Naive B cell (primary cell): ENCODE data around the gene EHBP1L1. TPM values are rescaled to one million over a fixed set of nuclear protein-coding genes. Genes with fewer than 3 reads are reported as not detected.

Source experiments
- ATAC-seq, 2 donors: fragments of 150-1000 bp; cut with Tn5 transposase; 2 replicates each; pipeline ENCODE4 v1.10.0; 2021; ENCODE audit warnings: low read depth in 2 of 2, mild to moderate bottlenecking in 2 of 2, moderate library complexity in 2 of 2
- DNase-seq: peaks from one replicate; pipeline ENCODE4 v3.0.0; 2022
- H3K27ac Mint-ChIP-seq, 6 donors: one replicate each; pipeline ENCODE4 v1.8.0; 2020 to 2022; ENCODE audit warnings: mild to moderate bottlenecking in 6 of 6, mixed read lengths in 6 of 6, moderate library complexity in 5 of 6, inconsistent platforms in 2 of 6
- H3K27me3 Mint-ChIP-seq, 3 donors: one replicate each; pipeline ENCODE4 v1.8.0; 2021 to 2022; ENCODE audit warnings: mixed read lengths in 3 of 3, mild to moderate bottlenecking in 1 of 3
- H3K36me3 Mint-ChIP-seq, 2 donors: one replicate each; pipeline ENCODE4 v1.8.0; 2020 to 2022; ENCODE audit warnings: mixed read lengths in 2 of 2, inconsistent platforms in 1 of 2, mild to moderate bottlenecking in 1 of 2
- H3K4me1 Mint-ChIP-seq, 3 donors: one replicate each; pipeline ENCODE4 v1.8.0; 2020 to 2022; ENCODE audit warnings: mixed read lengths in 3 of 3, inconsistent platforms in 1 of 3, mild to moderate bottlenecking in 1 of 3, moderate library complexity in 1 of 3
- H3K4me3 Mint-ChIP-seq, 8 donors: one replicate each; pipeline ENCODE4 v1.8.0; 2020 to 2022; ENCODE audit warnings: mild to moderate bottlenecking in 8 of 8, mixed read lengths in 8 of 8, moderate library complexity in 8 of 8, inconsistent platforms in 2 of 8
- H3K9me3 Mint-ChIP-seq, 7 donors: one replicate each; pipeline ENCODE4 v1.8.0; 2020 to 2022; ENCODE audit warnings: mixed read lengths in 7 of 7, mild to moderate bottlenecking in 5 of 7, inconsistent platforms in 2 of 7, moderate library complexity in 1 of 7
- polyA plus RNA-seq, 6 donors: library from polyadenylated mRNA; unstranded; fragments of 300-500 nt; fragmentation: Illumina TruSeq; gene quantifications; one replicate each; pipeline ENCODE4 v1.2.3, GENCODE V29; 2021; ENCODE audit warnings: low read depth in 6 of 6

Gene EHBP1L1
- polyA plus RNA-seq, 6 donors from 2014 or later, result 5.5 to 18.3 (median 11.6) TPM

GRCh38 chr11:65617136-65617850 is 41.4 kb downstream of the EHBP1L1 start:
- no peaks in the 10 kb centered on the region for H3K9me3 Mint-ChIP-seq
- H3K27ac Mint-ChIP-seq, result peak overlapping the region in 3 of 6 donors; percentile 78 to 97 (median 91)
- ATAC-seq, result no peak
- H3K27me3 Mint-ChIP-seq, result no peaks in the 10 kb centered on the region
- H3K36me3 Mint-ChIP-seq, result peaks cover 0 to 7% of the 10 kb centered on the region in 2 donors
- H3K4me3 Mint-ChIP-seq, result peak overlapping the region; percentile 90 to 96 (median 94)
- no peak for DNase-seq
- peaks cover 19 to 35% (median 32%) of the 10 kb centered on the region in 3 donors for H3K4me1 Mint-ChIP-seq

DNA sequence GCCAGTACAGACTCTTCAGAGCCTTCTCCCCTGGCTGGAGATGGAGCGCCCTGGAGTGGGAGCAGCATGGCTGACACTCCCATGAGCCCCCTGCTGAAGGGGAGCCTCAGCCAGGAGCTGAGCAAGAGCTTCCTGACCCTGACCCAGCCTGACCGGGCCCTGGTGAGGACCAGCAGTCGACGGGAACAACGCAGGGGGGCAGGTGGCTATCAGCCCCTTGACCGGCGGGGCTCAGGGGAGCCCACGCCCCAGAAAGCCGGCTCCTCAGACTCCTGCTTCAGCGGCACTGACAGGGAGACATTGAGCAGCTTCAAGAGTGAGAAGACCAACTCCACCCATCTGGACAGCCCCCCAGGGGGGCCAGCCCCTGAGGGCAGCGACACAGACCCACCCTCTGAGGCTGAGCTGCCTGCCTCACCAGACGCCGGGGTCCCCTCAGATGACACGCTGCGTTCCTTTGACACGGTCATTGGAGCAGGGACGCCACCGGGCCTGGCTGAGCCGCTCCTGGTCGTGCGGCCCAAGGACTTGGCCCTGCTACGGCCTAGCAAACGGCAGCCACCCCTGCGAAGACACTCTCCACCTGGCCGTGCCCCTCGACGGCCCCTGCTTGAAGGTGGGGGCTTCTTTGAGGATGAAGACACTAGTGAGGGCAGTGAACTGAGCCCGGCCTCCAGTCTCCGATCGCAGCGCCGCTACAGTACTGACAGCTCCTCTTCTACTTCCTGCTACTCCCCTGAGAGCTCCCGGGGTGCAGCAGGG is 42.3 kb downstream of the EHBP1L1 start:
- Mint-ChIP-seq H3K27ac (peak overlapping the region in 1 of 6 donors; percentile 59), H3K4me3 (peak overlapping the region in 3 of 8 donors; percentile 62 to 92 (median 92)), H3K9me3 (no peaks in the 10 kb centered on the region), H3K27me3 (no peaks in the 10 kb centered on the region), H3K36me3 (peaks cover 0 to 7% of the 10 kb centered on the region in 2 donors), H3K4me1 (peaks cover 13 to 30% (median 24%) of the 10 kb centered on the region in 3 donors)
- ATAC-seq, result no peak
- no peak for DNase-seq

- Mint-ChIP-seq H3K4me3 (peak overlapping the region in 2 of 8 donors; percentile 66 to 92), H3K36me3 (peaks cover 0 to 7% of the 10 kb centered on the region in 2 donors), H3K27ac (peak overlapping the region in 1 of 6 donors; percentile 11), H3K4me1 (peaks cover 11 to 30% (median 20%) of the 10 kb centered on the region in 3 donors), H3K27me3 (no peaks in the 10 kb centered on the region), H3K9me3 (no peaks in the 10 kb centered on the region)
- ATAC-seq, result no peak
- no peak for DNase-seq
These were observed 42.9 kb downstream of the EHBP1L1 start for GRCh38 chr11:65618763-65619162.

DNA sequence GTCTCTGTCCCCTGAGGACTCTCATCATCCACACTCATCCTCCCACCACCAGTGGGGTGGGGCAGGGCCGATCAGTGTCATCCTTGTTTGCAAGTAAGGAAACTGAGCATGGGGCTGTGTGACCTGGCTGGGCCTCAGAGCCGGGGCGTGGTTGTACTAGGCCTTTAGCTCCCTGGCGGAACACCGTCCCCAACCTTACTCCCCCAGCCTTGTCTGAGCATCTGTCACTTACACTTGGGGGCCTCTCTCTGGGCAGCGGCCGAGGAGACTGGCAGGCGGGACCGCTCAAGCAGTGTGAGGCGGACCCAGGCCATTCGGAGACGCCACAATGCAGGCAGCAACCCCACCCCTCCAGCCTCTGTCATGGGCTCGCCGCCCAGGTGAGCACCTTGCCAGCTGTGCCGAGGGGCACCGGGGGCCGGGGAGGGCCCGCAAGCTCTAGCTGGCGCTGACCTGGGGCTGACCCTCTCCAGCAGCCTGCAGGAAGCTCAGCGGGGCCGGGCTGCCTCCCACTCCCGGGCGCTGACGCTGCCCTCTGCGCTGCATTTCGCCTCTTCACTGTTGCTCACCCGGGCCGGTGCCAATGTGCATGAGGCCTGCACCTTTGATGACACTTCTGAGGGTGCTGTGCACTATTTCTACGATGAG is 43.6 kb downstream of the EHBP1L1 start:
- Mint-ChIP-seq H3K9me3 (no peaks in the 10 kb centered on the region), H3K4me1 (peaks cover 11 to 26% (median 23%) of the 10 kb centered on the region in 3 donors), H3K4me3 (peak overlapping the region in 2 of 8 donors; percentile 25 to 70), H3K36me3 (peaks cover 0 to 7% of the 10 kb centered on the region in 2 donors), H3K27me3 (no peaks in the 10 kb centered on the region), H3K27ac (peak overlapping the region in 1 of 6 donors; percentile 36)
- DNase-seq (no peak), ATAC-seq (no peak)

DNA sequence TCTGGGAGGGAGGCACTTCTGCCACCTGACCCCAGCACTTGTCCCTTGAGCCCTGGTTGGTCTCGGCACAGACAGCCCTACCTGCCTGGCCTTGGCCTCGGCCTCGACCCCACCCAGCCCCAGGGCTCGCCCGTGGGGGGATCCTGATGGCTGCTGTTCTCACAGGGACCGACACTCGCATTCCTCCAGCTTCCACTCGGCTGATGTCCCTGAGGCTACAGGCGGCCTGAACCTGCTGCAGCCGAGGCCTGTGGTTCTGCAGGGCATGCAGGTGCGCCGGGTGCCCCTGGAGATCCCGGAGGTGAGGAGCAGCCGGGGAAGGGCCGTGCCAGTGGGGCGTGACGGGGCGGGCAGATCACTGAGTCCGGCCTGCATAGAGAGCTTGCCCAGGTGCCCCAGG is 44.8 kb downstream of the EHBP1L1 start:
- H3K36me3 Mint-ChIP-seq, result peaks cover 0 to 7% of the 10 kb centered on the region in 2 donors
- DNase-seq, result no peak
- H3K4me1 Mint-ChIP-seq, result peaks cover 11 to 25% (median 23%) of the 10 kb centered on the region in 3 donors
- no peaks in the 10 kb centered on the region for H3K9me3 Mint-ChIP-seq
- ATAC-seq, result no peak
- no peak overlapping the region for H3K27ac Mint-ChIP-seq
- H3K27me3 Mint-ChIP-seq, result no peaks in the 10 kb centered on the region
- no peak overlapping the region for H3K4me3 Mint-ChIP-seq

GRCh38 chr11:65621460-65621859 is 45.6 kb downstream of the EHBP1L1 start:
- H3K4me3 Mint-ChIP-seq, result no peak overlapping the region
- H3K27ac Mint-ChIP-seq, result peak overlapping the region in 1 of 6 donors; percentile 4
- H3K27me3 Mint-ChIP-seq, result no peaks in the 10 kb centered on the region
- H3K36me3 Mint-ChIP-seq, result peaks cover 0 to 4% of the 10 kb centered on the region in 2 donors
- peaks cover 13 to 28% (median 27%) of the 10 kb centered on the region in 3 donors for H3K4me1 Mint-ChIP-seq
- H3K9me3 Mint-ChIP-seq, result no peaks in the 10 kb centered on the region
- ATAC-seq (no peak), DNase-seq (no peak)

GRCh38 chr11:65622011-65622410 is 46.2 kb downstream of the EHBP1L1 start:
- no peak overlapping the region for H3K27ac Mint-ChIP-seq
- no peak overlapping the region for H3K4me3 Mint-ChIP-seq
- DNase-seq (no peak), ATAC-seq (no peak)
- no peaks in the 10 kb centered on the region for H3K9me3 Mint-ChIP-seq
- no peaks in the 10 kb centered on the region for H3K36me3 Mint-ChIP-seq
- H3K4me1 Mint-ChIP-seq, result peaks cover 8 to 26% (median 23%) of the 10 kb centered on the region in 3 donors
- no peaks in the 10 kb centered on the region for H3K27me3 Mint-ChIP-seq

- peak overlapping the region in 1 of 6 donors; percentile 57 for H3K27ac Mint-ChIP-seq
- no peak for ATAC-seq
These were observed 47.3 kb downstream of the EHBP1L1 start for GRCh38 chr11:65623177-65623576.

GRCh38 chr11:65623852-65624616 is 48.2 kb downstream of the EHBP1L1 start:
- Mint-ChIP-seq H3K36me3 (no peaks in the 10 kb centered on the region), H3K4me3 (no peak overlapping the region), H3K4me1 (peaks cover 8 to 20% (median 18%) of the 10 kb centered on the region in 3 donors), H3K9me3 (no peaks in the 10 kb centered on the region), H3K27ac (peak overlapping the region in 2 of 6 donors; percentile 56 to 57), H3K27me3 (no peaks in the 10 kb centered on the region)
- DNase-seq (no peak), ATAC-seq (no peak)

More at GRCh38 chr11:65623177-65623576, 47.3 kb downstream of the EHBP1L1 start:
- peaks cover 8 to 22% (median 18%) of the 10 kb centered on the region in 3 donors for H3K4me1 Mint-ChIP-seq
- no peaks in the 10 kb centered on the region for H3K9me3 Mint-ChIP-seq
- no peaks in the 10 kb centered on the region for H3K27me3 Mint-ChIP-seq
- no peak for DNase-seq
- H3K4me3 Mint-ChIP-seq, result no peak overlapping the region
- no peaks in the 10 kb centered on the region for H3K36me3 Mint-ChIP-seq

GRCh38 chr11:65624931-65625627 is 49.2 kb downstream of the EHBP1L1 start:
- Mint-ChIP-seq H3K27ac (no peak overlapping the region), H3K36me3 (no peaks in the 10 kb centered on the region), H3K27me3 (no peaks in the 10 kb centered on the region), H3K9me3 (no peaks in the 10 kb centered on the region), H3K4me3 (no peak overlapping the region), H3K4me1 (peaks cover 5 to 18% (median 17%) of the 10 kb centered on the region in 3 donors)
- ATAC-seq (no peak), DNase-seq (no peak)

DNA sequence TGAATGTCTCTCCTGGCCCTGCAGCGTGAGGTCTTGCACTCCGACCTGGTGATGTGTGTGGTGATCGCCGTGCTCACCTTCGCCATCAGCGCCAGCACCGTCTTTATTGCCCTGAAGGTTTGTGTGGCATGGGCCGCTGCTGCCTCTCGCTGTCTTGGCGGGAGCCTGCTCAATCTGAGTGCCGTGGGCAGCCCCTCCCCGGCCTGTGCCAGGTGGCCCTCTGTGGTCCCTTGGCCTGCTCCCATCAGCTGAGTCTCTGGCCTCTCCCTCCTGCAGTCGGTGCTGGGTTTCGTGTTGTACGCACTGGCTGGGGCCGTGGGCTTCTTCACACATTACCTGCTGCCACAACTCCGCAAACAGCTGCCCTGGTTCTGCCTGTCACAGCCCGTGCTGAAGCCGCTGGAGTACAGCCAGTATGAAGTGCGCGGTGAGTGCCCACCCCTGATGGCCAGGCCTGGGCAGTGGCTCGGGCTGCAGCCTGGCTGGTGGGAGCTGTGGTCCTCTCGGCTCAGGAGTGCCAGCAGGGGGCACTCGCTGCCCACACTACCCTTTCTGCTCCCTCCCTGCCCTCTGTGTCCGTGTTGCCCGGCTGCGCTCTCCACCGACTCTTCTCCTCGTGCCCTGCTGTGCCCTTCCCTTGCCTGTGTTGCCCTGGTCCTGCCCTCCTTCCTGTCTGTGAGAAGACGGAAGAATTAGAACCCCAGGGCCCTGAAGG is 49.9 kb downstream of the EHBP1L1 start:
- H3K4me1 Mint-ChIP-seq, result peaks cover 5 to 18% (median 17%) of the 10 kb centered on the region in 3 donors
- H3K36me3 Mint-ChIP-seq, result no peaks in the 10 kb centered on the region

DNA sequence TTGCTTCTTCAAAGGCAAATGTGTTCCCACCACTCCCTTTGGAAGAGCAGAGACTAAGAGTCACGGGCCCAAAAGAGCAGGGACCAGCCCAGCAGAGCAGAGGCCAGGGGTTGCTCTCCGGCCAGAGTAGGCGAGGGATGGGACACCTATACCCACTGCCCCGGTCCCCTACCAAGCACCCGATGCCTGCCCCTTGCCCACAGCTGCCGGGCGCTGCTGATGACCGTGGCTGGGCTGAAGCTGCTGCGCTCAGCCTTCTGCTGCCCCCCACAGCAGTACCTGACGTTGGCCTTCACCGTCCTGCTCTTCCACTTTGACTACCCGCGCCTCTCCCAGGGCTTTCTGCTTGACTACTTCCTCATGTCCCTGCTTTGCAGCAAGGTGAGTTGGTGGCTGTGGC is 51.3 kb downstream of the EHBP1L1 start:
- Mint-ChIP-seq H3K9me3 (no peaks in the 10 kb centered on the region), H3K27ac (peak overlapping the region in 1 of 6 donors; percentile 79), H3K4me3 (no peak overlapping the region), H3K27me3 (no peaks in the 10 kb centered on the region), H3K36me3 (no peaks in the 10 kb centered on the region), H3K4me1 (peaks cover 9 to 14% (median 12%) of the 10 kb centered on the region in 3 donors)
- DNase-seq, result no peak
- ATAC-seq, result no peak

More for the DNA sequence above, 49.9 kb downstream of the EHBP1L1 start:
- Mint-ChIP-seq H3K27me3 (no peaks in the 10 kb centered on the region), H3K9me3 (no peaks in the 10 kb centered on the region), H3K4me3 (no peak overlapping the region), H3K27ac (peak overlapping the region in 5 of 6 donors; percentile 15 to 77 (median 52))
- DNase-seq (peak; percentile 66), ATAC-seq (peak; percentile 93 to 96)
